ENCODE data around the gene MNX1.

GRCh38 chr7:157058068-157058467, 47.6 kb upstream of the MNX1 start:
- TF ChIP-seq CTCF (conservative IDR thresholded peaks at IDR 0.05) (no peak), ZFX (IDR thresholded peaks at IDR 0.05) (no peak)
